H9 (cell line): Measurements from ENCODE around the gene CSNK1G1. TPM values are rescaled to one million over a fixed set of nuclear protein-coding genes. Genes with fewer than 3 reads are reported as not detected.

Source experiments
- DNase-seq: peaks from one replicate; pipeline ENCODE4 v3.0.0-alpha.2; 2017
- H2AFZ ChIP-seq: one replicate; pipeline ENCODE4 v1.6.1; 2013; ENCODE audit warnings: mild to moderate bottlenecking, low read length, control low read depth, moderate library complexity
- H2AK5ac ChIP-seq: 2 replicates; pipeline ENCODE4 v1.6.1; 2013; ENCODE audit warnings: low read length, control low read depth, mixed read lengths; ENCODE audit not compliant: insufficient read length
- H2BK120ac ChIP-seq: one replicate; pipeline ENCODE4 v1.6.1; 2013; ENCODE audit warnings: low read depth, mild to moderate bottlenecking, low read length, control low read depth, inconsistent platforms; ENCODE audit not compliant: poor library complexity, severe bottlenecking
- H2BK12ac ChIP-seq: 2 replicates; pipeline ENCODE4 v1.6.1; 2013; ENCODE audit warnings: low read length, control low read depth, mixed read lengths, low read depth; ENCODE audit not compliant: insufficient read length
- H2BK15ac ChIP-seq: 2 replicates; pipeline ENCODE4 v1.6.1; 2013; ENCODE audit warnings: low read depth, low read length, control low read depth
- H2BK20ac ChIP-seq: one replicate; pipeline ENCODE4 v1.6.1; 2013; ENCODE audit warnings: low read depth, mild to moderate bottlenecking, low read length, control low read depth, inconsistent platforms; ENCODE audit not compliant: poor library complexity, severe bottlenecking
- H2BK5ac ChIP-seq: 2 replicates; pipeline ENCODE4 v1.6.1; 2013; ENCODE audit warnings: low read length, control low read depth, mixed read lengths; ENCODE audit not compliant: insufficient read length
- H3K14ac ChIP-seq: 2 replicates; pipeline ENCODE4 v1.6.1; 2013; ENCODE audit warnings: low read length, control low read depth; ENCODE audit not compliant: insufficient read depth
- H3K18ac ChIP-seq: 2 replicates; pipeline ENCODE4 v1.6.1; 2013; ENCODE audit warnings: low read depth, mild to moderate bottlenecking, mixed read lengths, low read length, control low read depth; ENCODE audit not compliant: insufficient read length
- H3K23ac ChIP-seq: 2 replicates; pipeline ENCODE4 v1.6.1; 2013; ENCODE audit warnings: low read length, control low read depth, mixed read lengths, low read depth; ENCODE audit not compliant: insufficient read length
- H3K23me2 ChIP-seq: 2 replicates; pipeline ENCODE4 v1.6.1; 2013; ENCODE audit warnings: low read depth, mild to moderate bottlenecking, mixed read lengths, low read length, control low read depth; ENCODE audit not compliant: insufficient read length, poor library complexity, severe bottlenecking
- H3K27ac ChIP-seq: 2 replicates; pipeline ENCODE4 v1.5.1; 2013; ENCODE audit warnings: low read length, control low read depth, mixed read lengths, low read depth; ENCODE audit not compliant: insufficient read length
- H3K27me3 ChIP-seq: 2 replicates; pipeline ENCODE4 v1.6.1; 2013; ENCODE audit warnings: low read length, control low read depth, inconsistent platforms; ENCODE audit not compliant: insufficient read depth
- H3K4ac ChIP-seq: 2 replicates; pipeline ENCODE4 v1.6.1; 2013; ENCODE audit warnings: low read depth, mild to moderate bottlenecking, control low read depth, inconsistent platforms, low read length, moderate library complexity
- H3K4me1 ChIP-seq: 2 replicates; pipeline ENCODE4 v1.6.1; 2013; ENCODE audit warnings: low read length, control low read depth, inconsistent platforms; ENCODE audit not compliant: insufficient read depth
- H3K4me2 ChIP-seq: 2 replicates; pipeline ENCODE4 v1.6.1; 2013; ENCODE audit warnings: low read length, control low read depth, mixed read lengths; ENCODE audit not compliant: insufficient read length, insufficient read depth
- H3K56ac ChIP-seq: 2 replicates; pipeline ENCODE4 v1.6.1; 2013; ENCODE audit warnings: low read depth, mild to moderate bottlenecking, mixed read lengths, low read length, control low read depth; ENCODE audit not compliant: insufficient read length
- H3K79me1 ChIP-seq: 2 replicates; pipeline ENCODE4 v1.6.1; 2013; ENCODE audit warnings: low read depth, mild to moderate bottlenecking, moderate library complexity, low read length, control low read depth, inconsistent platforms; ENCODE audit not compliant: insufficient read depth, poor library complexity, severe bottlenecking
- H3K79me2 ChIP-seq: 2 replicates; pipeline ENCODE4 v1.6.1; 2013; ENCODE audit warnings: low read length, control low read depth, inconsistent platforms; ENCODE audit not compliant: insufficient read depth
- H3K9ac ChIP-seq: 2 replicates; pipeline ENCODE4 v1.6.1; 2013; ENCODE audit warnings: low read length, control low read depth, mixed read lengths; ENCODE audit not compliant: insufficient read length; ENCODE audit errors: extremely low read depth
- H3K9me3 ChIP-seq: one replicate; pipeline ENCODE4 v1.6.1; 2013; ENCODE audit warnings: low read depth, low read length, inconsistent platforms; ENCODE audit not compliant: control insufficient read depth
- H3T11ph ChIP-seq: one replicate; pipeline ENCODE4 v1.6.1; 2013; ENCODE audit warnings: mild to moderate bottlenecking, low read length, control low read depth, inconsistent platforms
- H4K20me1 ChIP-seq: one replicate; pipeline ENCODE4 v1.6.1; 2013; ENCODE audit not compliant: control insufficient read depth, insufficient read length, insufficient read depth
- H4K5ac ChIP-seq: 2 replicates; pipeline ENCODE4 v1.6.1; 2013; ENCODE audit warnings: low read depth, mild to moderate bottlenecking, mixed read lengths, low read length, control low read depth; ENCODE audit not compliant: insufficient read length
- H4K8ac ChIP-seq: replicated peaks from 2 replicates; pipeline ENCODE4 v1.6.1; 2013; ENCODE audit warnings: low read length, control low read depth, mixed read lengths, low read depth; ENCODE audit not compliant: insufficient read length
- H4K91ac ChIP-seq: 2 replicates; pipeline ENCODE4 v1.6.1; 2013; ENCODE audit warnings: low read depth, mild to moderate bottlenecking, moderate library complexity, mixed read lengths, low read length, control low read depth; ENCODE audit not compliant: insufficient read length
- H3K27ac Mint-ChIP-seq, 3 experiments: 2 replicates in 2 of 3; 3 replicates in 1 of 3; pipeline ENCODE4 v1.8.0; 2020 to 2021; ENCODE audit warnings: mixed read lengths in 3 of 3, mild to moderate bottlenecking in 1 of 3, moderate library complexity in 1 of 3
- H3K27me3 Mint-ChIP-seq: 2 replicates; pipeline ENCODE4 v1.8.0; 2021; ENCODE audit warnings: low read depth, mild to moderate bottlenecking, moderate library complexity, mixed read lengths
- H3K36me3 Mint-ChIP-seq, 3 experiments: 2 replicates in 2 of 3; 3 replicates in 1 of 3; pipeline ENCODE4 v1.8.0; 2020 to 2021; ENCODE audit warnings: low read depth in 3 of 3, mixed read lengths in 3 of 3; ENCODE audit not compliant: insufficient read depth in 1 of 3
- H3K4me1 Mint-ChIP-seq, 2 experiments: 2 replicates each; pipeline ENCODE4 v1.8.0; 2020; ENCODE audit warnings: mixed read lengths in 2 of 2
- H3K4me3 Mint-ChIP-seq, 2 experiments: 2 replicates in 1 of 2; 3 replicates in 1 of 2; pipeline ENCODE4 v1.8.0; 2020 to 2021; ENCODE audit warnings: mild to moderate bottlenecking in 2 of 2, mixed read lengths in 2 of 2, moderate library complexity in 1 of 2
- H3K9me3 Mint-ChIP-seq, 2 experiments: 2 replicates in 1 of 2; 3 replicates in 1 of 2; pipeline ENCODE4 v1.8.0; 2020; ENCODE audit warnings: mild to moderate bottlenecking in 2 of 2, mixed read lengths in 2 of 2, moderate library complexity in 1 of 2
- CTCF ChIP-seq: fragments of 200-600 bp; sonication (generic); conservative IDR thresholded peaks from 3 replicates; pipeline ENCODE4 v1.8.0; 2021; ENCODE audit warnings: antibody characterized with exemption, mild to moderate bottlenecking
- WGBS: extraction: QIAGEN DNeasy Blood & Tissue Kit; methylation state at CpG from one replicate; pipeline ENCODE4 v1.1.7; 2013; ENCODE audit warnings: missing lambda C conversion rate, low lambda C conversion rate, mixed read lengths; ENCODE audit not compliant: insufficient read length; ENCODE audit errors: extremely low coverage; 5-methylcytosine and 5-hydroxymethylcytosine counted together
- total RNA-seq: library from RNA; stranded (reverse); gene quantifications from 2 replicates; pipeline ENCODE4 v1.2.1, GENCODE V29; 2021

The CSNK1G1 gene
- total RNA-seq, 1 experiment from 2014 or later: 17.1 TPM

DNA sequence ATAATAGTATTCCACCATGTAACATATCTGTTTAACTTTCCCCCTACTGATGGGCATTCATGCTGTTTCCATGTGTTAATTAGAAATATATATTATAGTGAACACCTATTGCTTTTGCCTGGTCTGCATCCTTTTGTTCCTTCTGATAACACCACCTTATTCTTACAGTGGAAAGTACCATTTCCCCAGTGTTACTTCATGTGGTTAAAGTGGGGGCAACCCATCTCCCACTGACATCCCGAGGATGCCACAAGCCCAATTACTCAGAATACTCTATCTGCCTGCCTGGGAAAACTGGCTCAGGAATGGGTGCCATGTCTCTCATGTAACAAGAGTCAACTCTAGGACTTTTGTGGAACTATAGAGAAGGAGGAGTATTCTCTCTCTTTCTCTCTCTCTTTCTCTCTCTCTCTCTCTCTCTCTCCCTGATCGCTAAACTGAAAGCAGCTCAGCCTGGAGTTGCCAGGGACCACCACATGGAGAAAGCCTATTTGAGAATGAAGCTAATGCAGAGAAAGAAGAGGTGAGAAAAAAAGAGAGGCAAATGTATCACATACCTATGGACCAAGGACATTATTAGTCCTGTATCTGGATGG is 126.7 kb downstream of the CSNK1G1 start:
- no peak overlapping the region for H4K5ac ChIP-seq
- H3K27ac ChIP-seq: no peak overlapping the region
- H2AK5ac ChIP-seq: no peak overlapping the region
- Mint-ChIP-seq H3K9me3 (peaks cover 0 to 7% of the 10 kb centered on the region in 2 experiments; a peak in 3 of 5 replicates), H3K36me3 (peaks cover 7 to 10% (median 8%) of the 10 kb centered on the region in 3 experiments; a peak in 6 of 7 replicates), H3K4me3 (no peak overlapping the region), H3K4me1 (no peaks in the 10 kb centered on the region), H3K27me3 (no peaks in the 10 kb centered on the region), H3K27ac (peak overlapping the region in 1 of 3 experiments; percentile 21; a peak in 1 of 7 replicates)
- H3K4me2 ChIP-seq: no peak overlapping the region
- H3K9me3 ChIP-seq: no peaks in the 10 kb centered on the region
- DNase-seq: no peak
- H4K91ac ChIP-seq: no peak overlapping the region
- H2BK12ac ChIP-seq: no peak overlapping the region
- no peaks in the 10 kb centered on the region for H3K79me1 ChIP-seq
- H3K18ac ChIP-seq: no peak overlapping the region
- H3T11ph ChIP-seq: no peak overlapping the region
- H3K79me2 ChIP-seq: no peaks in the 10 kb centered on the region
- H3K27me3 ChIP-seq: no peaks in the 10 kb centered on the region
- H2BK15ac ChIP-seq: no peak overlapping the region
- no peak overlapping the region for H3K4ac ChIP-seq
- no peak overlapping the region for H3K14ac ChIP-seq
- H2BK120ac ChIP-seq: no peak overlapping the region
- no peak overlapping the region for H3K23ac ChIP-seq
- H2AFZ ChIP-seq: no peak overlapping the region
- no peak overlapping the region for H2BK20ac ChIP-seq
- no peaks in the 10 kb centered on the region for H4K20me1 ChIP-seq
- H3K56ac ChIP-seq: no peak overlapping the region
- H3K9ac ChIP-seq: no peak overlapping the region
- WGBS: no CpG with 5 or more reads among the region's 2 CpGs
- no peak for TF ChIP-seq CTCF
- H4K8ac ChIP-seq: no peak overlapping the region
- H3K4me1 ChIP-seq: no peaks in the 10 kb centered on the region; the same call in 1 of the 2 replicates
- H3K23me2 ChIP-seq: no peaks in the 10 kb centered on the region
- no peak overlapping the region for H2BK5ac ChIP-seq
